Heart left ventricle (tissue), 13 donors: Measurements from ENCODE around the gene CLMN.

Experiments used
- CTCF ChIP-seq, 12 donors: fragments of 200-600 bp; sonication (generic) in 4 of 12; IDR thresholded peaks; one replicate each; pipeline versions ENCODE4 v1.5.0 to v1.8.0; 2018 to 2022; ENCODE audit warnings: antibody characterized with exemption in 12 of 12, mild to moderate bottlenecking in 5 of 12
- POLR2A ChIP-seq, 2 donors: fragments of 450-650 bp; IDR thresholded peaks; one replicate each; pipeline ENCODE4 v1.6.1; 2017; ENCODE audit warnings: antibody characterized with exemption in 2 of 2, mild to moderate bottlenecking in 2 of 2, moderate library complexity in 2 of 2
- donor health status: ischemic (EF 13 %, LVEDD 7.1; RV severe dilation, severe dysfunction).
- donor health status: DM: no; HTN: yes; CAD: no.
- donor health status: DM: no; HTN: no; CAD: no.
- donor health status: ischemic (EF 25% LVEDD 6.9; RV normal size, moderate dysfunction).
- donor health status: ischemic (EF 25% LVEDD 5.7; RV mildly dilated, moderate dysfunction).
- donor health status: ischemic (EF 35%, LVEDD 5.7; RV mildly dilated, moderate dysfunction).
- donor health status: nonischemic (EF 11% LVEDD 7.7; RV severe dilation, severe dysfunction).
- donor health status: DM: yes; HTN: yes; CAD: no.
- donor health status: PGD.
- donor health status: ischemic (EF 29% LVEDD 5.4; RV normal size, mild dysfunction).
- donor health status: nonischemic (EF 23%, LVEDD 6.1; RV moderate dilation, normal function).

- TF ChIP-seq CTCF (IDR thresholded peaks at IDR 0.05): no peak
- TF ChIP-seq POLR2A (IDR thresholded peaks at IDR 0.05): no peak
Observed at GRCh38 chr14:95162641-95163040, 157.1 kb downstream of the CLMN start.
